GM08714 (cell line): ENCODE results near the gene SREBF2.

Experiments
- H3K4me3 ChIP-seq: fragments of 200-500 bp; sonication (Bioruptor generic); 2 replicates; pipeline ENCODE4 v1.5.1; 2014; ENCODE audit warnings: mild to moderate bottlenecking, low read length, inconsistent platforms
- ZNF274 ChIP-seq: IDR thresholded peaks from 2 replicates; pipeline ENCODE4 v1.6.1; 2012; ENCODE audit warnings: mild to moderate bottlenecking, low read depth, low read length

The SREBF2 gene

DNA sequence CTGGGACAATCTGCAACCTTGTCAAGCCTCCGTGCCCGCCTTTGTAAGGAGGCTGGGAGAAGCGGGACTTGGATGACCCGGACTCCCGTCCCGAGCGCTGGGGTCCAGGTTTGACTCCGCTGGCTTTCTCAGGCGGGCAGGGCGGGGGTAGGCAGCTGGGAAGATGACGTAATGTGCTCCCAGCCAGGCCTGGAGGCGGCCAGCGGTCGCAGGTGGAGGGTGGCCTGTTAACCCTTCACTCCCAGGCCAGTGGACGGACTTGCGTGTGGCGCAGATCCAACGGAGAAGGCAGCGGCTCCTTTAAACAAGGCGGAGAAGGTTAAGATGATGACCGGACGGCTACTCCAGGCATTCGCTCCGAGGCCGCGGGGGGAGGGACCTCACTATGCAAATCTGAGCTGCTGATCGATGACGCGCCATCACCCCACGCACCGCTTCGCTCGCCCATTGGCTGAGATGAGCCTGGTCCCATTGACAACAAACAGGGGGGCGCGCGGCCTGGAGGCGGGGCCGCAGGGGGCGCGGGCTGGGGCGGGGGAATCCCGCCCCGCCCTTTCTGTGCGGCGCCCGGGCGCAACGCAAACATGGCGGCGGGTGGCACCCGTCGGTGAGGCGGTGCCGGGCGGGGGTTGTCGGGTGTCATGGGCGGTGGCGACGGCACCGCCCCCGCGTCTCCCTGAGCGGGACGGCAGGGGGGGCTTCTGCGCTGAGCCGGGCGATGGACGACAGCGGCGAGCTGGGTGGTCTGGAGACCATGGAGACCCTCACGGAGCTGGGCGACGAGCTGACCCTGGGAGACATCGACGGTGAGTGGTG lies at the start of gene SREBF2:
SREBF2 (plus strand) TSS at position 553 of the 816 bp plus-strand sequence; CDS start at position 719, 166 bp downstream.
- H3K4me3 ChIP-seq: peak within 1 kb of the TSS; percentile 80
- TF ChIP-seq ZNF274: no peak

DNA sequence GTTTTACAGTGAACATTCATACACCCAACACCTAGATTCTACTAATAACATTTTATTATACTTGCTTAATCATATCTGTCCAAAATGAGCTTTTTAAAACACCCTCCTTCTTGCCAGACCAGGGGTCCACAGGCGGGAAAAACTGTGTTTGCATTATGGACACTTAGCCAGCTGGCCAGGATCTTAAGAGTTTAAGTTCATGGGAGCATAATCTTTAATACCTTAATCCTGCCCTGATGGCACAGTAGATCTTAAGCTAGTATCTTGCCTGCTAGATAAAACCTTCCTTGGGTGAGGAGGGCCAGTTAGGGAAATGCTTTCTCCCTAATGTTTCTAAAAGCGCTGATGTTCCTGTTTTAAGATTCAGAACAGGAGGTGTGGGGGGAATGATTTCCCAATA lies 45.6 kb upstream of the SREBF2 start:
- no peak overlapping the region for H3K4me3 ChIP-seq
- TF ChIP-seq ZNF274: no peak

DNA sequence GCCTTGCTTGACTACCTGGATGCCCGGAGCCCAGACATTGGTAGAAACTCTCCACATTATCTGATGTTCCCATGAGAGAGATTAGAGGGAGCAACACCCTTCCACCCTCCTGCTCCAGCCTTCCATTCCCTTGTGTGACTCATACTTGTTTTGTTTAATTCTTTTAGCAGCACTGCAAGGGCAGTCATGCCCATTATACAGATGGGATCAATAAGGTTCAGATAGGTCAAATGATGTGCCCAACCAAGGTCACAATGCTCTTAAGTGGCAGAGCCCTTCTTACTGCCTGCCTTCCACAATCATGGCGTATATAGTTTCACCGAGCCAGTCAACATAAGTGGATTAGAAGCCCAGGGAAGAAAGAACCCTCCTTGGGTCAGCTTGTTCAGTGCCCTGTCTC lies 39.0 kb upstream of the SREBF2 start:
- no peak overlapping the region for H3K4me3 ChIP-seq
- TF ChIP-seq ZNF274: no peak

DNA sequence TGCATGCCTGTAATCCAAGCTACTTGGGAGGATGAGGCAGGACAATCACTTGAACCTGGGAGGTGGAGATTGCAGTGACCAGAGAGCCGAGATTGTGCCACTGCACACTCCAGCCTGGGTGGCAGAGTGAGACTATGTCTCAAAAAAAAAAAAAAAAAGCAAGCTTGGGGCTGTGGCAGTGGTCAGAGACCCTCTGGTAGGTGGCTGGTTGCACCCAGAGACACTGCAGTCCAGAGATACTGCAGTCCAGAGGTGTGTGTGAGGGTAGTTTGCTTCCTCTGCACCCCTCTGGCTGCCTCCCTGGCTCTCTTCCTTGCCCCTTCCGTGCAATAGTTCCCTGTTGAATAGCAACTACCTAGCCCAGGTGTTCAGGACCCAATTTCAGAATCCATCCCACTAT lies 34.2 kb upstream of the SREBF2 start:
- TF ChIP-seq ZNF274: no peak

DNA sequence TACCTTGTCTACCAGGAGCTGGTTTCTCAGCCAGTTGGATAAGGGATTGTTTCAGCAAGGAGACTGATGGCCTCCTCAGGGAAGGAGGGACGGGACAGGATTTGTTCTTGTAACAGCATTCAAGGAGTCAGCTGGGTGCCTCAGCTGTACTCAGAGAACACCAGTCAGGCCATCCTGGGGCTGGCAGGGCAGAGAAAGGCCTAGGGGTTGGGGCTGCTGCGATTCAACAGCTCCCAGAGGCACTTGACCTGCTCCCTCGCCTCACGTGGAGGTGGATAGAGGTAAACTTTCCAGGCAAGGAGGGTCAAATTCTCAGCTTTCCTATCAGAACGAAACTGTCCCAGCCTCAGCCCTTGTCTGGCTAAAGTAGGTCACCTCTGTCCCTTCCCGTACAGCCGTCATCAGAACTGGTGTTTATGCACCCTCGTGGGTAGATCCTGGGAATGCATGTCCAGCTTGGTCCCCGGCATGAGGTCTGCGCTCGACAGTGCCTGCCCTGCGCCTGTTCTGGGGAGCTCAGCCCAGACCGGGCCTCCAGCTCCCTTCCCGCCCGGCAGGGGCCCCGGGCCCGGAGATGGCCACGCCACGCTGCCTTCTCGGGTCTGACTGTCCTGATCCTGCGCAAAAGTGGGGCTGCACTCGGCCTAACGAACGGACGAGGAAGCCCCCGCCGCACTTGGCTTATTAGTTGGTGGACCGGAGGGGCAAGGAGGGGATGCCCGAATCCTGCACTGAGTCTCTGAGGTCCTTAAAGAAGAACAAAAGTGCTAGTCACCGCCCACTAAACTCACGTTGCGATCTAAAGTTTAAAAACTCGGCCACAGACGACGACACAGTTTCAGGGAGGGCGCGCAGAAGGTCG lies 33.2 kb upstream of the SREBF2 start:
- no peak for TF ChIP-seq ZNF274
- H3K4me3 ChIP-seq: peak overlapping the region; percentile 81; the same call in 1 of the 2 replicates

More for the DNA sequence above, 34.2 kb upstream of the SREBF2 start:
- no peak overlapping the region for H3K4me3 ChIP-seq

DNA sequence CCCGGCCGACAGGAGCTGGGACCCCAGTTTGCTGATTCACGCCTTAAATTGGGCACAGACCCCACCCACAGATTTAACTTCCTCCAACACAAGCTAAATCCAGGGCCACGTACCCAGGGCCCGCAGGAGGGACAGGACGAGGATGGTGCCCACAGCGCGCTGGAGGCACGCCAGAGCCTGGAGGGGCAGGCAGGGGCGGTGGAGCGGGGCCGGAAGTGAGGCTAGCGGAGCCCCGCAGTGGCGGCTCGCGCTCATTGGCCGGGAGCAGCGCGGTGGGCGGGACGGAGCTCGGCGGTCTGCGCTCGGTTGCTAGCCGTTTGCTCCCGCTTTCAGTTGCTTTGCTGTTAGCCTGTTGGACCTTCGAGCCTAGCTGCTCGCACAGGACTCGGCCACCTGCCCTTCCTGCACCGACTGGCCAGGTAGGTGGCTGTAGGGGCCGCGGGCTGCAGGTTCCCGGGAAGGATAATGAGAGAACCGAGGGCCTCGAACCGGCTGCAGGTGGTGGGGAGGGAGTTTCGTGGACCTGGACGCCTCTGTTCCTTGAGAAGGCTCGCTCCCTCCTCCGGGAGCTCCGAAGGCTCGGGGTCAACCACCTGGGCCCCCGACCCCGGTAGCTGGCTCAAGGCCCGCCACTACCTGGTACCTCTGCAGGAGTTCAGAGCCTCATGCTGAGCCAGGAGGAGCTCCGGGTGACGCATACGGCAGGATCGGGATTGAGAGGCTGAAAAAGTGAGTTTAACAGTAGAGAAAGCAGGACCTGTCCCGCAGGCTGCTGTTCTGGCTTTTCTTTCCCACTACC lies 32.4 kb upstream of the SREBF2 start, which contains the start of gene CCDC134:
CCDC134 (plus strand) TSS at position 332 of the 799 bp plus-strand sequence. CDS start 8,212 bp downstream, outside the sequence.
- H3K4me3 ChIP-seq: peak within 1 kb of the TSS; percentile 81
- TF ChIP-seq ZNF274: no peak

DNA sequence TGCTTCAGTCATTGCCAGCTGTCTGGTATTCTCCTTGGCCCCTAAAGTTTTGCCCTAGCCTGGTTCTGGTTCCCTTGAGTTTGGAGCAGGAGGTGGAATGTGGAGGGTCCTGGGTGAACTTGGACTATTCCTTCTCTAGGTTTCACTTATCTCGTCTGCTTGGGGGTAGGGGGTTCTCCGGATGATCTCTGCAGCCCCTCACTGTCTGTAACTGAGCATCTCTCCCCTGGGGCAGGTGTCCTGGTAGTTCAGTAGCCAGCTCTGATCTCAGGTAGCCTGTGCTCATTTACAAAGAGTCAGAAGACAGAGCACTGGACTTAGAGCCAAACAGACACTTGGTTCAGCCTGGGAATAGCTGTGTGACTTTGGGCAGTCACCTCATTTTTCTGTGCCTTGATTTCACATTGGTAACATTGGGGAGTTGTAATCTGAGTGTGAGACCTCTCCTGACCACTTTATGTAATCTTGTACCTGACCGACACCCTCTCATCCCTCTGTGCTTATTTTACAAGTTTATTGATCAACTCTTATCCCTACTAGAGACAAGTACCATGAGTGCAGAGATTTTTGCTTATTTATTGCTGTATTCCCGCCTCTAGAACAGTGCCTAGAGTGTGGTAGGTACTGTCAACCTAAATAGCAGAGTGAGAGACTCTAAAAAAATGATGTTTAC lies 31.6 kb upstream of the SREBF2 start:
- peak overlapping the region; percentile 81 for H3K4me3 ChIP-seq
- no peak for TF ChIP-seq ZNF274

DNA sequence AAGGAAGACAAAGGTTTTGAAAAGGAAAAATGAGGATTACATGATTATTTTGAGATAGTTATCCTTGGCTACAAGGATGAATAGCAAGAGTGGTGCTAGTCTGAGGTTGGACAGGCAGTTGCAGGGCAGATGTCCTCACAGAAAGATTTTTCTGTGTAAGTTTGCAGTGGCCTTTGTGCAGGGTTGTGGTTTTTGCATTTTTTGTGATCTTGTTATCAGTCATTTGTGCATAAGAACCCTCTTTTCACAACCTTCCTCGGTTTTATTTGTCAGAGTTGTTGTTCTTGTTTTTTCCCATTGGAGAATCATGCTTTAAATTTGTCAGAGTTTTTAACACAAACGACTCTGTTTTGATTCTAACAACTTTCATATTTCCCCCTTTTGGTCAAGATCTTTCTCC lies 31.0 kb upstream of the SREBF2 start:
- no peak for TF ChIP-seq ZNF274
- peak overlapping the region; percentile 81 for H3K4me3 ChIP-seq

DNA sequence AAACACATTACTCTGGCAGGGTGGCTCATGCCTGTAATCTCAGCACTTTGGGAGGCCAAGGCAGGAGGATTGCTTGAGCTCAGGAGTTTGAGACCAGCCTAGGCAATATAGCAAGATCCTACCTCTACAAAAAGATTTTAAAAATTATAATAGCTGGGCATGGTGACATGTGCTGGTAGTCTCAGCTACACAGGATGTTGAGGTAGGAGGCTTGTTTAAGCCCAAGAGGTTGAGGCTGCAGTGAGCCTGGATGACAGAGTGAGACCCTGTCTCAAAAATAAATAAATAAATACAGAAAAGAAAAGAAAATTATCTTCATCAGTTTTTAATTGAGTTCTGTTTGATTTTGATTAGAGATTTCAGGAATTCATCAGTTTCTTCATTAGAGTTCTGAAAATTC lies 27.3 kb upstream of the SREBF2 start:
- no peak for TF ChIP-seq ZNF274
- H3K4me3 ChIP-seq: no peak overlapping the region

DNA sequence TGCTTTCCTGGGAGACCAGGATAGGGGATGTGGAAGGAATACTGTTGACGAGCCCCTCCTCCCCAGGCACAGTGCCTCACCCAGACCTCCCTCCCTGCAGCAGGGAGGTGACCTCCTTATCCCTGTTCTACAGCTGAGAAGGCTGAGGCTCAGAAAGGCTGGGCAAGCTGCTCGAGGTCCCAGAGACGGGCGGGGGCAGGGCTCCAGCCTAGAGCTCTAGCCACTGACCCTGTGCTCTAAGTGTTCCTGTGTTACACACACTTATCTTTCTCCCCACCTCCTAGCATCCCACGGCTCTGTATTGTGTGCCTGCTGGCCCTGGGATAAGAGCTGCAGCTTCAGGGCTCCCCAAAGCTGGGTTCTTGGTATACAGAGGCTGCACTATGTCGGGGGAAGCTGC lies 24.5 kb upstream of the SREBF2 start:
- H3K4me3 ChIP-seq: no peak overlapping the region
- TF ChIP-seq ZNF274: no peak

DNA sequence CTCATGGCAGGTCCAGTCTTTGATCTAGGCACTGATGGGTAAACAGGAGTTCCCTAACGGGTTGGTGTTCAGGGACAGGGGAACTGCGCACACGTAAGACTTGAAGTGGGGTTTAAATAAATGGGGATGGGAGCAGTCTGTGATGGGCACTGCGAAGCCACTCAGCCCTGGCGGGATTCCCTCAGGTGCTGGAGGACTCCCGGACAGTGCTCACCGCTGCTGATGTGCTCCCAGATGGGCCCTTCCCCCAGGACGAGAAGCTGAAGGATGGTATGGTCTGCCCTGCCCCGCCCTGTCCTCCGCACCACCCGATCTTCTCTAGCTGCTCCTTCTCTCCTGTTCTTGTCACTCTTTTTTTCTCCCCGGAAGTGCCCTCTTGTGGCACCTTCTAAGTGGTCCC lies 22.9 kb upstream of the SREBF2 start:
- no peak for TF ChIP-seq ZNF274
- no peak overlapping the region for H3K4me3 ChIP-seq

DNA sequence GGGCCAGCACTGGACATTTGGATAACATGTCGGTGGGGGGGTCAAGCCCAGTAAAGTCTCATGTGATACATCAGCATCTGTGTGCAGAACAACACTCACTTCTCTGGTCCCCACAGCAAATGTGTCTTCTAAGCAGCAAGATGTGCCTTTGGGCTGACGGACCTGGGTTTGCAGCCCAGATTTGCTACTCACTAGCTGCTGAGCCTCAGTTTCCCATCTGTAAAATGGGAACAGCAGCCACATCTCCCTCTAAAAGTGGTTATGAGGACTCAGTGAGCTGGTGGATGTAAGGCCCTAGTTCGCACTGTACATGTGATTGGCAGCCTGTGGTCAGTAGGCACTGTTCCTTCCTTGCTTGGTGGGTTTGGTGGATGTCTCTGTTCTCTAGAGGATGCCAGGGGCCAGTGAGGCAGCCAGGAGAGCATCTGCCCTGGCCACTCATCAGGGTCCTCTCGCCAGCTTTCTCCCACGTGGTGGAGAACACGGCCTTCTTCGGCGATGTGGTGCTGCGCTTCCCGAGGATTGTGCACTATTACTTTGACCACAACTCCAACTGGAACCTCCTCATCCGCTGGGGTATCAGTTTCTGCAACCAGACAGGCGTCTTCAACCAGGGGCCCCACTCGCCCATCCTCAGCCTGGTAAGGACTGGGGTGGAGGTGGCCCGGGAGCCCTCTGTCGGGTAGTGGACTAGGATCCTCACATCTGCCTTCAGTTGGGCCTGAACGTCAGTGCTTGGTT lies 19.9 kb upstream of the SREBF2 start:
- no peak for TF ChIP-seq ZNF274
- no peak overlapping the region for H3K4me3 ChIP-seq
